ENCODE data around the gene C4BPB.

DNA sequence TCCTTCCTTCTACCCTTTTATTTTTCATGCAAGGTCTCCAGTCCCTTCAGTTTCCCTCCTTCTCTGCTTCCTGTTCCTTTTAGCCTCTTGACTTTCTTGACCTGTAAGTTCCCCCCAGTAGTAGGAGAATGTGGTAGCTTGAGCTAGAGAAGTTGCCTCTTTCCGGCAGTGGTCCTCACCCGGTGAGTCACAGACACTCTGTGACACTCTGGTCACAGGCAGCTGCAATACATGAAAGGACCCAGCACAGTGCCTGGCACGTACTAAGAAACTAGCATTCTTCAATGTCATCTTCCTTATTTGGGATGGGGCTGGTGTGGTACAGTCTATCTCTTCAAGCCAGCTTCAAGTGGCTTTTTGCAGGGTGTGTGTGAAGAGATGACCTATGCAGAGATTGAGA lies 19.6 kb upstream of the C4BPB start:
- no peak for TF ChIP-seq CTCF (optimal IDR thresholded peaks at IDR 0.05 in 1 of 3, IDR thresholded peaks at IDR 0.05 in 1 of 3, conservative IDR thresholded peaks at IDR 0.05 in 1 of 3; ENCODE audit: extremely low read depth in 1 of 3, insufficient read depth in 2 of 3, low read length in 3 of 3)
- TF ChIP-seq EZH2 (IDR thresholded peaks at IDR 0.05; ENCODE audit: low read length), result no peak
